ENCODE measurements around the gene CAND2.
"Not testable (repeated sequence)": the region's sequence is repeated elsewhere in the genome, so short reads cannot be mapped to it uniquely, and the experiment has no call there.

CAND2 gene

DNA sequence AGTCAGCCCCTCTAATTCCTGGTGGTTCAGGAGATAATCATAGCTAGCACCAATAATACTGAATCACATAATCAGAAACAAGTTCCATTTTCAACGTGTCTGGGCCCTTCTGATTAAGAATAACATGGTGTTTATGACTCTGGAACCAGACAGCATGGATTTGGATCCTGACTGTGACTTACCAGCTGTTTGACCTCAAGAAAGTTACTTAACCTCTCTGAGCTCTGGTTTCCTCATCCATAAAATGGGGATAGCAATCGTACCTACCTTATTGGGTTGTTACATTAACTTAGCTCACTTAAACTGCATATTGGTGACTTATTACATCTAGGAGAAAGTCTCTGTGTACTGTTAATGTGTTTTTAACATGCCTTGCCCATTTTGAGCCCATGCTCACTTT, 26.7 kb upstream of the CAND2 start:
- in situ Hi-C loops (cut with HindIII; ENCODE audit: low sequenced_read_pairs) = no loop called here

DNA sequence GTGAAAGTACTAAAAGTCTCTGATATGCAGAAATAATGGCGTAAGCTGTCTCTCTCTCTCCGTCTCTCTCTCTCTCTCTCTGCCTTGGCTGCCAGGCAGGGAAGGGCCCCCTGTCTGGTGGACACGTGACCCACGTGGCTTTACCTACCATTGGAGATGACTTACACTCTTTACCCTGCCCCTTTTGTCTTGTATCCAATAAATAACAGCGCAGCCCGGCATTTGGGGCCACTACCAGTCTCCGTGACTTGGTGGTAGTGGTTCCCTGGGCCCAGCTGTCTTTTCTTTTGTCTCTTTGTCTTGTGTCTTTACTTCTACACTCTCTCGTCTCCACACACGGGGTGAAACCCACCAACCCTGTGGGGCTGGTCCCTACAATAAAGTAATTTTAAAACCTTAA, 25.2 kb upstream of the CAND2 start:
- in situ Hi-C loops (cut with HindIII; ENCODE audit: low sequenced_read_pairs) = no loop called here

DNA sequence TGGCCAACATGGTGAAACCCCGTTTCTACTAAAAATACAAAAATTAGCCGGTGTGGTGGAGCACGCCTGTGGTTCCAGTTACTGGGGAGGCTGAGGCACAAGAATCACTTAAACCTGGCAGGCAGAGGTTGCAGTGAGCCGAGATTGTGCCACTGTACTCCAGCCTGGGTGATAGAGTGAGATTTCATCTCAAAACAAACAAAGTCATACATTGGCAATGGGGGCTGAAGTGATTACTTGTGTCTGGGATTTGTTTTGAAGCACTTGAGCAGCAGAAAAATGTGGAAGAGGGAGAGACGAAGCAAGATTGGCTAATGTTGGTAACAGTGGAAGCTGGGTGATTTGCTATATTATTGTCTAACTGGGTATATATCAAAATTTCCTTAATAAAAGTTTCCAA, 24.0 kb upstream of the CAND2 start:
- in situ Hi-C loops (cut with HindIII; ENCODE audit: low sequenced_read_pairs) = no loop called here

DNA sequence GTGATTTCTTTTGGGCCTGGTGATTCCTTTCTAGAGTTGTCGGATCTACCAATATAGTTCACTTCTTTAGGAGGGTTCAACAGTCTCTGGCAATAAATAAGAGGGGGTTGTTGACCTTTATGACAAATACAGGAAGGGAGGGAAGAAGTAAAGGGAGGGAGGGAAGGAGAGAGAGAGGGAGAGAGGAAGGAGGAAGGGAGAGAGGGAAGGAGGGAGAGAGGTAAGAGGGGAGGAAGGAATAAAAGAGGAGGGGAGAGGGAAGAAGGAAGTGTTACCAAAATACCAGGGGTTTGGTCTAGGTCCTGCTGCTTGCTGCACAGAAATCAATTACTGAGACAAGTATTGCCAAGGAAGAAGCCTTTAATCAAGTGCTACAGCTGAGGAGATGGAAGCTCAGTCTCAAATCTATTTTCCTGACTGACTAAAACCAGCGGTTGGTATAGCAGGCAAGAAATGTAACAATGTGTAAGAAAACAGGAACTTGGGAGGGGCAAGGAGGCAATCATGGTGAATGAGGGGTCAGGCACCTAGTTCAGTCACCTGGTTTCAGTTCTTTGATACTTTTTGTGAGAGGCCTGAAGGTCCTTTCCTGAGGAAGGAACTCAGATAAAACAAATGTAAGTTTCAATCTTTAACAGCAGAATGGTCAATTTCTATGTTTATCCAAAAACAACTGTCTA, 23.3 kb upstream of the CAND2 start:
- in situ Hi-C loops (cut with HindIII; ENCODE audit: low sequenced_read_pairs) = no loop called here

DNA sequence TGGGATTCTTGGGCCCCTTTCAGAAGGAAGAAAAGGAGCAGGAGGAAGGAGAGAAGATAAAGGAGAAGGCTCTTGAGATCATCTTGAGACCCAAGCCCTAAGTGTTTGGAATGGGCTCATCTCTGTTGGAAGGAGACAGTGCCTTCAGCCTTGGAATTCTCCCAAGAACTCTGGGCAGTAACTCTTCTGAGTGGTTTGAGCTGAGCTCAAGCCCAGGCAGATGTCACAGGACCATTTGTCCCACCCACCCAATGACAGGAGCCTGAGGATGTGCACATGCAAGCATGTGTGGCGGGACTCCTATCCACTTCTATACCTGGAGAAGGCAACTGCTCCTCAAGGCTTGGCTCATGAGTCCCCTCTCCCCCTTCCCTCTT, 22.8 kb upstream of the CAND2 start:
- in situ Hi-C loops (cut with HindIII; ENCODE audit: low sequenced_read_pairs) = no loop called here

DNA sequence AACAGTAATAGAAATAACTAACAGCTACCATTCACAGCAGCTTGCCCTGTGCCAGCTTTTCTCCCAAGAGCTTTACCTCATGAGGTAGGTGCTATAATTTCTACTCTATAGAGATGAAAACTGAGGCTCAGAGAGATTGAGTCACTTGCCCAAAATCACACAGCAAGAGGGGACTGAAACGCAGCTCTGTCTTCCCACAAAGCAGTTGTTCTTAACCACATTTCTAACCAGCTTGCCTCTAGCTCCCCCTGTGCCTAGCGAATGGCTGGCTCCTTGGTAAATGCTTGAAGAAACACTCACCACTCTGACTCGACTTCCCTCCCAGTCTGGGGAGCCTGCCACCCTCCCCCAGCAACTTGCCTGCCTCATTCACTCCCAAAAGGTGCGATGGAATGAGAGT, 21.9 kb upstream of the CAND2 start:
- in situ Hi-C loops (cut with HindIII; ENCODE audit: low sequenced_read_pairs) = no loop called here

DNA sequence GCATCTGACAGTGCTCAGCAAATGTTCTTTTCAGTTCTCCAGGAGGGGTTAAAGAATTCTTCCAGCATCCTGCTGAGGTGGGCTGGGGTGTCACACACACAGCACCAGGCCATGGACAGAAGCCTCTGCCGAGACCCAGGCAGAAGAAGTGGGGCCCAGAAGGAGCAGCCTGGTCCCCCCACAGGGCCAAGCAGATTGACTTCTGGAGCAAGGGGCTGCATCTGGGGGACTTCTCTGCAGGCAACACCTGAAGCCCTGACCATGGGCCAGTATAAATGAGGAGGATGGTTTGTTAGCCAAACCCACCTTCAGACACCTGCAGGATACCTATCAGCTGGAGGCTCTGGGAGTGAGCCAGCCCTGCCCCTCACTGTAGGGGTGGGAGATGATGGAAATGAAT, 21.3 kb upstream of the CAND2 start:
- in situ Hi-C loops (cut with HindIII; ENCODE audit: low sequenced_read_pairs) = no loop called here

DNA sequence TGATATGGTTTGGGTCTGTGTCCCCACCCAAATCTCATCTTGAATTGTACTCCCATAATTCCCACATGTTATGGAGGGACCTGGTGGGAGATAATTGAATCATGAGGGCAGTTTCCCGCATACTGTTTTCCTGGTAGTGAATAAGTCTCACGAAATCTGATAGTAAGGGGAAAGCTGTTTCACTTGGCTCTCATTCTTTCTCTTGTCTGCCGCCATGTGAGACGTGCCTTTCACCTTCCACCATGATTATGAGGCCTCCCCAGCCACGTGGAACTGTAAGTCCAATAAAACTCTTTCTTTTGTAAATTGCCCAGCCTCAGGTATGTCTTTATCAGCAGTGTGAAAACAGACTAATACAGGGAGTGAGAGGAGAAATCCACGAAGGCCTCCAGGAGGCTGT, 20.5 kb upstream of the CAND2 start:
- in situ Hi-C loops (cut with HindIII; ENCODE audit: low sequenced_read_pairs) = not testable (repeated sequence)

DNA sequence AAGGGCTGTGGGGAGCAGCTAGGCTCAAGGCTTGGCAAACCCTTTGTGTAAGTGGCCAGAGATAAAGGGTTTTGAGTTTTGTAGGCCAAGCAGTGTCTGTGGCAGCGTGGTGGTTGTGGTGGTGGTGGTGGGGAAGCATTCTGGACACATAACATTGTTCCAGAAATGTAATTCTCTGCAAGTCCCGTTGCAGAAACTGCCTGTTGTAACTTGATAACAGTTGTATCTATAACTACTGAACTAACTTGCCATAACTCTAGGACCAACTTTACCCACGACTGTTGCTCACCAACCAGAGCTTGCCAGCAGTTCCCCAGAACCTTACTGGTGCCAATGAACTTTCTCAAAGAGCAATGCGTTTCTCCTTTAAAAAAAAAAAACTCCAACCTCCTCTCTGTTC, 19.3 kb upstream of the CAND2 start:
- in situ Hi-C loops (cut with HindIII; ENCODE audit: low sequenced_read_pairs) = no loop called here

DNA sequence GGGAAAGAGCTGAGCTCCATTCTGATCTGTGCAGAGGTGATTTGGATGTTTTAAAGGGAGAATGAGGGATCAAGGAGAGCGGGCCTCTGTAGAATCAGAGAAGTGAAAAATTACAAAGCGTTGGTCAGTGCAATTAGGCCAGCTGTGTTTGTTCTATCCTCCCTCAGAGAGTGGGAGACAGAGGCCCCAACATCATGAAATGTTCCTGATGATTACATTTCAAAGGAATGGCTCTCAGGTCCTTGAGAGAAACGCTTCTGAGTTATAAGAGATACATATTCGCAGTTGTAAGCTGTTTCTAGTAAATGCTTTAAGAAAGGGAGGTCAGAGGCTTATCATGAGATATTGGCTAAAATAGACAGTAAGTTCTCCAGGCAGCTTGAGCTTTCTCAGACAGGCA, 15.7 kb upstream of the CAND2 start:
- in situ Hi-C loops (cut with HindIII; ENCODE audit: low sequenced_read_pairs) = no loop called here

DNA sequence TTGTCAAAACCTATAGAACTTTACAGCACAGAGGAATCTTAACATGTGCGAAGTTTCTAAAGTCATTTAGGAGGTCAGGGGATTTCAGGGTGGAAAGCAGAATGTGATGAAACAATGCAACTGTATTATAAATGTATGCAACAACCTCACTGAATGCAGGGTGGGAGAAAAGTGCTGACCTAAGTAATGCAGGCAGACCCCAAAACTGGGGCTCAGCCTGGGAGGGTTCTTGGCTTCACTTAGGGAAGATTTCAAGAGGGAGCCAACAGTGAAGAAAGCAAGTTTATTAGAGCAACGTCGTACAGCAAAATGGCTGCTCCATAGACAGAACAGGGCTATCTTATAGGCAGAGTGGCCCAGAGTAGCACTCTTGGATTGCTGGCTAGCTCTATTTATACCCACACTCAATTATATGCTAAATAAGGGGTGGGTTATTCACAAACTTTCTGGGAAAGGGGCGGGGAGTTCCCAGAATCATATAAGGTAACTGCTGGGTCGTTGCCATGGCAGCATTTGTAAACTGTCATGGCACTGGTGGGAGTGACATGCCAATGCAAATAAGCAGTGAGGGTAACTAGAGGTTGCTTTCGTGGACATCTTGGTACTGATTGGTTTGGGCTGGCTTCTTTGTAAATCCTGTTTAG, 14.2 kb upstream of the CAND2 start:
- in situ Hi-C loops (cut with HindIII; ENCODE audit: low sequenced_read_pairs) = no loop called here

DNA sequence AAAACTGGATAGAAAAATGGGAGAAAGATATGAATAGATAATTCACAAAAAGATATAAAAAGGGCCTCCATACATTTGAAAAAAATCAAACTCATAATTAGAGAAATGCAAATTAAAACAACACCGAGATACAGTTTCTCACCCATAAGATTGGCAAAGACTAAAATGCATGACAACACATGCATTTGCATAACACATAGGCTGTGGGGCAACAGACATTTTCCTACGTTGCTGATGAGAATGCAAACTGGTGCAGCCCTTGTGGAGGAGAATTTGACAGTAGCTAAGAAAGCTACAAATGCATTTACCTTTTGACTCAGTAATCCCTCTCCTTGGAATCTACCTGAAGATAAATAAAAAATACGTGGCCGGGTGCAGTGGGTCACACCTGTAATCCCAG, 11.4 kb upstream of the CAND2 start:
- in situ Hi-C loops (cut with HindIII; ENCODE audit: low sequenced_read_pairs) = no loop called here

DNA sequence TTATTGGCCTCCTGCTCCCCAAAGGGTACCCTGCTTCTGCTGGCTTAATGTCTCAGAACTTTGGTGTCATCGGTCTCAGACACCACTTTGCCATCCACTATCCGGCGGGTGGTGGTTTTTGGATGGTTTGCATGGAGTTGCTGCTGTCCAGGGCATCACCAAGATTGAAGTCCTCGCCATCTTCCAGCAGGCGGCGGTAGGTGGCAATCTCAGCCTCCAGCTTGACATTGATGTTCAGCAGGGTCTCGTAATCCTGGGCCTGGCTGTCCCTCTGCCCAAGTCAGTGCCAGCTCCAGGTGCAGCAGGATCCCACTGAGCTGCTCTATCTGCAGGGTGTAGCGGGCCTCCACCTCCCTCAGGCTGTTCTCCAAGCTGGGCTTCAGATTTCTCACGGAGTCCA, 9.1 kb upstream of the CAND2 start:
- in situ Hi-C loops (cut with HindIII; ENCODE audit: low sequenced_read_pairs) = not testable (repeated sequence)

DNA sequence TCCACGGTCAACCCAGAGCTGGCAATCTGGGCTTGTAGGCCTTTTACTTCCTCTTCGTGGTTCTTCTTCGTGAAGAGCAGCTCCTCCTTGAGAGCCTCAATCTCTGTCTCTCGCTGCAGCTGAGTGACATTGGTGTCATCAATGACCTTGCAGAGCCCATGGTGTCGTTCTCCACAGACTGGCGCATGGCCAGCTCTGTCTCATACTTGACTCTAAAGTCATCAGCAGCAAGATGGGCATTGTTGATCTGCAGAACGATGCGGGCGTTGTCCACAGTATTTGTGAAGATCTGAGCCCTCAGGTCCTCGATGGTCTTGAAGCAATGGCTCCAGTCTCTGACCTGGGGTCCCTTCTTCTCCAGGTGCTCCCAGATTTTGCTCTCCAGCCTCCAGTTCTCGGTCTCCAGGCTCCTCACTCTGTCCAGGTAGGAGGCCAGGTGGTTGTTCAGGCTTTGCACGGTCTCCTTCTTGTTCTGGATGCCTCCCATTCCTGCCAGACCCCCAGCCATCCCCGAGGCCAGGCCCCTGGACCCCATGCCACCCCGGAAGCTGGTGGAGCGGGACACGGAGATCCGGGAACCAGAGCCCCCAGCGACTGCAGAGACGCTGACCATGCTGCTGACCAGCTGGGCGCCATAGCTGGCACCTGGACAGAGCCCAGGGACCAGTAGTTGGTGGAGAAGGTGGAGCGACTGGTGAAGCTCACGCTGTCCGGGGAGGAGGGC, 8.4 kb upstream of the CAND2 start:
- in situ Hi-C loops (cut with HindIII; ENCODE audit: low sequenced_read_pairs) = not testable (repeated sequence)

DNA sequence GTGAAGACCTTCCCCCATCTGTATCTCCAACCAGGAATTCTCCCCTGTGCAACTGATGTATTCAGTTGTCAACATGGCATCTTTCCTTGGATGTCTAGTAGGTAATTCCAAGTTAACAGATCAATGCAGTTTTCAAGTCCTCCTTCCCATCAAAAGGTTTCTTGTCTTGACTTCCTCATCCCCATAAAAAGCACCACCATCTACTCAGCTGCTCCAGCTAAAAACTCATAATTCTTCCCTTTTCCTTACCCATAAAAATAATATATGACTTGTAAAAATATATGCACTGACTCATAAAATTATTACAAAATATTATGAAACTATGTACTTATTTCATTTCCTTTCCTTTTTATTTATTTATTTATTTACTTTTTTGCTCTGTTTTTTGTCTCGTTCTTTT, 5.0 kb upstream of the CAND2 start:
- in situ Hi-C loops (cut with HindIII; ENCODE audit: low sequenced_read_pairs) = no loop called here

DNA sequence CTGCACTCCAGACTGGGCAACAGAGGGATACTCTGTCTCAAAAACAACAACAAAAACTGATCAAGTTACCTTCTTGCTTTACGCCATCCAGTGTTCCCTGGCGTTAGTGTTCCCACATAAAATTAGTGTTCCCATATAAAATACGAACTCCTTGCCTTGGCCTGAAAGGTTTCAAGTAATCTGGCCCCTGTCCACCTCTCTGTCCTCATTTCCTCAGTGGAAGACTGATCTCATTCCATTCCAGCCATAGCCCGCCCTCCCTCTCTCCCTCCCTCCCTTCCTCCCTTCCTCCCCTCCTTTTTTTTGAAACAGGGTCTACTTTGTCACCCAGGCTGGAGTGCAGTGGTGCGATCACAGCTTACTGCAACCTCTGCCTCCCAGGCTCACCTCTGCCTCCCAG, 2.8 kb upstream of the CAND2 start:
- in situ Hi-C loops (cut with HindIII; ENCODE audit: low sequenced_read_pairs) = no loop called here

DNA sequence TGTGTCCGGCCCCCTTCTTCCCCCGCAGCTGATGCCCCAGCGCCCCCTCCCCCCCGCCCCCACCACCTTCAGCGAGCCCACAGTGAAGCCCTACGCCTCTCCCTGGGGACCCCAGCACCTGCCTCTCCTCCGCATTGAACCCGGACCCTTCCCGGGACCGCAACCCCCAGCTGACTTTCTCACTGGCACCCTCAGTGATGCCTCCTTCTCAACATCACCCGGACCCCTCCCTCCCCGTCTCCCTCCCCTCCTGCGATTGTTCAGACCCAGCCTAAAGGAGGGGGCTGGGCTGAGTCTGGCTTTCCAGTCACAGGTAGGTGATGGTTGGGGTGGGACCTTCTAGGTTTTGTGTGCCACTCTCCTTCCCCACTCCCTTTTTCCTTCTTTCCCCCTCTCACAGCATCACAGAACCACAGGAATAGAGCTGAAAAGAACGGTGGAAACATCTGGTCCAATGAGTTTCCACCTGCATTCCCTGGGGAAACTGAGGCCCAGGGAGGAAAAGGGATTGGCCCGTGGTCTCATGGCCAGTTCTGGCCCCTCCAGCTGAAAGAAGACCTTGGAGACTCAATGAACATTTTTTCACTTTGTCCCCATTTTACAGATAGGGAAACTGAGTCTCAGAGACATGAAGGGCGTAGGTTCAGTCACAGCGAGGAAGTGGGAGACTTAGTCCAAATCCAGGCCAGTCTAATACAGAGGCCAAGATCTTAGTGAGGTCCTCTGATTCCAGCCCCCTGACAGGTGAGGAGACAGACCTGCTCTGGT, 828 bp downstream of the CAND2 start:
- in situ Hi-C loops (cut with HindIII; ENCODE audit: low sequenced_read_pairs) = no loop called here

DNA sequence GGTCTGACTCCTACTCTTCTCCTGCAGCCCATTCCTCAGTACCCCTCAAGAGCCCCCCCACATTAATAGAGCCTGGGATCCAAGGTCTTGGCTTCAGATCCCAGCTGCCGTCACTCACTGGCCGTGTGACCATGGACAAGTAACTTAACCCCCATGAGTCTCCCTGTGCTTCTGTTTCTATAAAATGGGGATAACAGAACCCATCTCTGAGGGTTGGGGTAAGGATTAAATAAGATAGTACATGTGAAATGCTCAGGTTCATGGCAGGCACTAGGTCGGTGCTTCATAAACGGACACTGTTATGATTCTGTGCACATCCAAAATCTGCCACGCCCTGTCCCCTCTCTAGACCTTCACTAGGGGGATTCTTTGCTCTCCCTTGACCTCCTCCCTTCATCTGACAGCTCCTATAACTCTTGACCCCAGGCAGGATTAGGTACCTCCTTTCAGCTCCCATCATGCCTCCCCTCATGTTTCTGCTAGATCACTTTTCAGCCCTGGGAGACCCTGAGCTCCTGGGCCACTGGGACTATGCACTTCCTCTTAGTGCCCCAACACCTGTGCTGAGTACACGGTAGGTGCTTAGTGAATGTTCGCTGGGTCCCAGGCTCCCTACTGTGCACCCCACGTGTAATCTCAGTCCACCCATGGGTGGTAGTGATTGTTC, 1.5 kb downstream of the CAND2 start:
- in situ Hi-C loops (cut with HindIII; ENCODE audit: low sequenced_read_pairs) = no loop called here

DNA sequence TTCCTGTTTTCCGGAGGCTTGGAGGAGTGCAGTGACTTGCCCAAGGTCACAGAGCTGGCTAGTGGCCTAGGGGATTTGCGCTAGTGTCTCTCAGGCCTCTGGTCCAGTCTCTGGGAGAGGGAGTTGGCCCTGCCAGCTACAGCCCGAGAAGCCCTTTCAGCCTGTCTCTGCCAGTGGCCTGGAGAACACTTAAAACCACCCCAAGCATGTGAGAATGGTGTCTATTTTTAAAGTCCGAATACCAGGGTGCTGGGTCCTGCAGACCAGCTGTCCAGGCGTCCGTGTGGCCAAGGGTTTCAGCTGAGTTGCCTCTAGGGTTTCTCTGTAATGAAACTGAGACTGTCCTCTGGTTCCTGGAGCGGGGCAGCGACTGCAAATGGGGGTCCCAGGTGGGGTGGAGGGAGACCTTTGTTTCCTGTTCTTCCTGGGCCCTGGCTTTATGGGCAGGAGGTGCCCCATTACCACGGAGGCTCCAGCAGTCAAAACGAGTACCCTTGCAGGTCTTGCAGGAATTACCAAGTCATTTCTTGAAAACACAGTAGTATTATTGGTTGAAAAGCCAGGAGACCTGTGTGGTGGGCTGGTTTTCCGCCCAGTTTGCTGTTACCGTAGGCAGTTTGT, 2.2 kb downstream of the CAND2 start:
- in situ Hi-C loops (cut with HindIII; ENCODE audit: low sequenced_read_pairs) = no loop called here

DNA sequence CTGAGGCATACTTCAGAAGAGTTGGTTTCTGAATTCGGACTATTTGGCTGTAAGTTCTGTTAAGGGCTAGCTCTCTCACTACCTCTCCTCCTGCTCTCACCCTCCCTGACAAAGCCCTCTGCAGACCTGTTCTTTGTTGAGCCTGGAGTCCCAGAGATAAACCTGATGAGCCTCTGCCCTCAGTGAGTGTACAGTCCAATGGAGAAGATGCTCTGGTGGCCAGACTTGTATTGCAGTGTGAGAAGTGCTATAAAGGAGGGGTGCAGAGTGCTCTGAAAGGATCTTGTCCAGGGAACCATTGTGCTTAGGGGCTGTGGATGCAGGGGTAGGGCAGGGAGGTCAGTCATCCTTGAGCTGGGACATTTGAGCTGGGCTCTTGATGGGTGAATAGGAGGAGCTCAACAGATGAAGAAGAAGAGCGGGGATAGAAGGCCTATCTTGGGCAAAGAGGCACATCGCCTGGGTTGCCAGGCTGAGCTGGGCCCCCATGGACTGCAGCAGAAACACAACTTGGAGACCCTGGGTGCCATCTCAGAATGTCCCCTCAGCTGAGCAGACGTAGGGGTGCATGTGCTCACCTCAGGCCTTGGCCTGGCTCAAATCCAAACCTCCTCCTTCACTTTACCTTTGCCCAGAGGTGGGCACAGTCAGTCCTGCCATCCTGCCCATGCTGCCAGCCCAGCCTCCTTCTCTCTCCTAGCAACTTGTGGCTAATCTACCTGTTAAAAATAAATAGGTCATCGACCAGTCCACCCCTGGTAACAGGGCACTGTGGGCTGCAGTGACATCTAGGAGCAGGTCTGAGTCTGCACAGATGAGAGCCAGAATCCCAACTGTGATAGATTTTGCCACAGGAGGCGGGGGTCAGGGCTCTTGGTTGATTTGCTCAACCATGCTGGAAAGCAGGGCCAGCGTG, 3.3 kb downstream of the CAND2 start:
- in situ Hi-C loops (cut with HindIII; ENCODE audit: low sequenced_read_pairs) = no loop called here
